GM18870 (cell line): ENCODE data around the gene RSAD1.

Experiments
- ATAC-seq: cut with Tn5 transposase; IDR thresholded peaks from one replicate; pipeline ENCODE4 v1.9.1; 2021; ENCODE audit warnings: moderate library complexity; ENCODE audit not compliant: unreplicated experiment

The RSAD1 gene

GRCh38 chr17:50457621-50458020 is 21.0 kb upstream of the RSAD1 start:
- ATAC-seq = no peak

DNA sequence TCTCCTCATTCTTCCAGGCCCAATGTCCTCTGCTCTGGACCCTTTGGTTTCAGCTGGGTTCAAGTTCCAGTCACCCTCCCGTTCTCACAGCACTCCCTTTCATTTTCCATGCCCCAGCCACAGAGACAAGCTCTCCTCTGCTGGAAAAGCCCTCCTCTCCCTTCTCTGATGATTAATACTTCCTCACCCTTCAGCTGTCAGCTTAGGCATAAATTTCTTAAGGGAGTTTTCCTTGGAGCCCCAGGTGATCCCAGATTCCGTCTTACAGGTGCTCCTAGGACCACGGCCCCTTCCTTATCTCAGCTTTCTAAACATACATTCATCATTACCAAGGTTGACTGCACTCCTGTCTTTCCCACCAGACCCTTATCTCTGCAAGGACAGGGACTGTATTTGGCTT is 20.4 kb upstream of the RSAD1 start:
- no peak for ATAC-seq

DNA sequence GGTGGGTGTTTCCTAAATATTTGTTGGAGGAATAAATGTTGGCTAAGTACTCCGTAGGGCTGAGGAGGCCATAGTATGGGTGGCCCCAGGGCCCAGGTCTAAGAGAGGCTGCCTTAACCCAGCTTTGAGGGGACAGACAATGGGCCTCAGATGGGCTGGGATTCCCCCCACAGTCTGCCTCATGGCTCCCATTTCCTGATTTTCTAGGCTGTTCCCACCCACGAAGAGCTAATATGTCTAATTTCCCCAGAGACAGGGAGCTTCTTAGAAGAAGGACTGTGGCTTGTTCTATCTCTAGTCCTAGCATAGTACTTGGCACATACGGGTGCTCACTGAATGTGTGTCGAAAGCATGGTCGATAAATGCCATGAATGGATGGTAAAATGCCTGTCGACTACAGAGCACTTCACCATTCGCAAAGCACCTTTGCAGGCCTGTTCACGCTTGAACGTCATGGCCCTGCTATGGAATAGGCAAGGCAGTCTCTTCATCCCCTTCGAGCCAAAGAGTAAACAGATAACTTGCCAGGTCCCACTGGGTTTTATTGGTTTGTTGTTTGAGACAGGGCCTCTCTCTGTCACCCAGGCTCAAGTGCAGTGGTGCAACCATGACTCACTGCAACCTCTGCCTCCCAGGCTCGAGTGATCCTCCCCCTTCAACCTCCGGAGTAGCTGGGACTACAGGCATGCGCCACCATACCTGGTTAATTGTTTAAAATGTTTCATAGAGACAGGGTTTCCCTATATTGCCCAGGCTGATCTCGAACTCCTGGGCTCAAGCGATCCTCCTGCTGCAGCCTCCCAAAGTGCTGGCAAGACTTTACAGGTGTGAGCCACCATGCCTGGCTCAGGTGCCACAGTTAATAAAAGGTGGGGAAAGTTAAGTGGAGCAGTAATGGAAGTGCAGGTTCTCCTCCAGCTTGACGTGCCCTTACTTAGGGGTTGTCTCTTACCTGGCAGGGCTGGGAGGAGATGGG is 19.7 kb upstream of the RSAD1 start:
- no peak for ATAC-seq

DNA sequence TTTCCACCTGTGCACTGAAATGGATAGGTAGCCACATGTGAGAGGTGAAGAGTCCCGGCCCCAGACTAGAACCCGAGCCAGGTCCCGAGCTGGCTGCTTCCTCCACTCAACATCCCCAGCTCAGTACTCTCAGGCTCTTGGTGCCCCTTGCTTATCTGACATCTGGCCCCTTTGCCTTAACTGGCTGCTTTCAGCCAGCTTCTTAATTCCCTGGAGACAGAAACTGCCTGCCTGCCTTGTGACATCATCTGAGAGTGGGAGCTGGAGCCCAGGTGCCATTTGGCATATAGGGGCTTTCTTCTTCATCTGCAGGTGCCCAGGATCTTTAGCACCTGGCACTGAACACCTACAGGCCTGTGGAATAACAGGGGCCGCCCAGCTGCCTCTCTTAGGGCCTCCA is 18.9 kb upstream of the RSAD1 start:
- ATAC-seq = no peak

DNA sequence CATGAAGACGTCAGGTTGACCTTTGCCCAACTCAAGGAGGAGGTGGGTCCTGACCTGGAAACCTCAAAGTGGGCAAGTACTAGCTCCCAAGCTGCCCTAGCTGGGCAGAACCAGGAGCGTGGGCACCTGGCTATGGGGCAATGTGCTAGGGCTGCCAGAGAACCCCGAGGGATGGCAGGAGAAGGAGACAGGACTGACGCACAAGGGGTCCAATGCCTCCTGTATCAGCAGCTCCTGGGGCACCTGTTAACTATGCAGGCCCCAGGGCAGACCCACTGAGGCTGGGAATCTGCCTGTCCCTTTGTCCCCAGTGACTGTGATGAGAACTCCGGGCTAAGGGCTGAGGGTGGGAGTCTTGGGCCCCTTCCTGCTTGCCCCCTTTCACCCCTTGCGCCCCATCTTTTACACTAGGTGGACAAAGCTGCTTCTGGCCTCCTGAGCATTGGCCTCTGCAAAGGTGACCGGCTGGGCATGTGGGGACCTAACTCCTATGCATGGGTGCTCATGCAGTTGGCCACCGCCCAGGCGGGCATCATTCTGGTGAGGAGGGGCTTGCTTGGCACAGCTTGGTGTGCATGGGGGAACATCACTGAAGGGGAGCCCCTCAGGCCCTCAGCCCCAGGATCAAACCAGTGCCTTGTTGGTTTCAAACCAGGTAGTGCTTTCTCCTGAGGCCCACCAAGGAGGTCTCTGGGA is 17.7 kb upstream of the RSAD1 start:
- no peak for ATAC-seq

DNA sequence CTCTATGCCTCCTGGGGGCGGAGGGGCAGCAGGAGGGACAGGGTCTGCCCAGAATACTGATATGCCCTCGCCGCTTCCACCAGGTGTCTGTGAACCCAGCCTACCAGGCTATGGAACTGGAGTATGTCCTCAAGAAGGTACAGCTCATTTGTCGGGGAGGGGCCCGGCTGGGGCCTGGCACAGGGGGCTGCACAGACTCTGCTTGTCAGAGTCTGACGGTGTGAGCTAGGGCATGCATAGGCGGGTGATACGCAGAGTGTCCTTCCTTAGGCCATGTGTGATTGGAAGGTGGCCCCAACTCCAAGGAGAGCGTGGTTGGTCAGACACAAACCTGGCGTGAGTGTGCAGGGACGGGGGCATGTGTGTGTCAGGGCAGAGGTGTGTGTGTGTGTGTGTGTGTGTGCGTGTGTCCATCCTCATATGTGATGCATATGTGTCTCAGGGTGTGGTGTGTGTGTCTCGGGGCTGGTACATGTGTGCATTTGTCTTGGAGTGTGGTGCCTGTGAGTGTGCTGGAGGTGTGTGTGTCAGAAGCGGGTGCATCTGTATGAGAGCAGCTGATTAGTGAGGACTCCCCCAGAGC is 17.0 kb upstream of the RSAD1 start:
- ATAC-seq = no peak

- ATAC-seq = no peak
Observed at GRCh38 chr17:50462446-50462845, 16.2 kb upstream of the RSAD1 start.

GRCh38 chr17:50464121-50464520 is 14.5 kb upstream of the RSAD1 start:
- no peak for ATAC-seq

GRCh38 chr17:50464736-50465135 is 13.9 kb upstream of the RSAD1 start:
- ATAC-seq = no peak

DNA sequence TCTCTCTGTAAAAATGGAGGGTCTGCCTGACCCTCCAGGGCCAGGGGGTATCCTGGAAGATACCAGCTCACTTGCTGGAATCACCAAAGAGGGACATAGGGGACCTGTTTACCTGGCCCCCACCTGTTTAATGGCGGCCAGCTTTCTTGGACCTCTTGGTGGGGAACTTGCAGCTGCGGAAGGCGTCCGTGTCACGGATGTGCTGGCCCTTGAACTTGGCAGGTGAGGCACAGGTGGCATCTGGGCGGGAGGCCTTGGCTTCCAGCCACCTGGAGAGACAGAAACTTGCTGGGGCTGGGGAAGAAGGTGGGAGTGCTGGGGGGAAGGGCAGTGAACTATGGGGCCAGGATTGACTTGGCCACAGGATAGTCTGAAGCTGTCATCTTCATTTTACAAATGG is 13.5 kb upstream of the RSAD1 start:
- ATAC-seq = no peak

DNA sequence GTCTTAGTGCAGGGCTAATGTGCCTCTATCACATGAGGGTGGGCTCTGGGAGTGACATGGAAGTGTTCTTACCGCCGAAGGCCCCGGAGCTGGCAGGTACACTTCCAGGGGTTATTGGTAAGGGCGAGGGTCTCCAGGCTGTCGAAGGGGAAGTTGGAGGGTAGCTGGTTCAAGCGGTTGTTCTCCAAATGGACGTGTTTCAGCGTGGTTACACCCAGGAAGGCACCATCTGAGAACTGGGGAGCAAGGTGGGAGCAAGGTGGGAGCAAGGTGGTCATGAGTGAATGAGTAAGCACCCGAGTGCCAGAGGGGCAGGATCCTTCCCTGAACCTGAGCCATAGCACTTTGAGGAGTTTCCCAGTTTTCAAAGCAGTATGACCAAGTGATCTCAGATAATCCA is 13.0 kb upstream of the RSAD1 start:
- ATAC-seq = no peak

DNA sequence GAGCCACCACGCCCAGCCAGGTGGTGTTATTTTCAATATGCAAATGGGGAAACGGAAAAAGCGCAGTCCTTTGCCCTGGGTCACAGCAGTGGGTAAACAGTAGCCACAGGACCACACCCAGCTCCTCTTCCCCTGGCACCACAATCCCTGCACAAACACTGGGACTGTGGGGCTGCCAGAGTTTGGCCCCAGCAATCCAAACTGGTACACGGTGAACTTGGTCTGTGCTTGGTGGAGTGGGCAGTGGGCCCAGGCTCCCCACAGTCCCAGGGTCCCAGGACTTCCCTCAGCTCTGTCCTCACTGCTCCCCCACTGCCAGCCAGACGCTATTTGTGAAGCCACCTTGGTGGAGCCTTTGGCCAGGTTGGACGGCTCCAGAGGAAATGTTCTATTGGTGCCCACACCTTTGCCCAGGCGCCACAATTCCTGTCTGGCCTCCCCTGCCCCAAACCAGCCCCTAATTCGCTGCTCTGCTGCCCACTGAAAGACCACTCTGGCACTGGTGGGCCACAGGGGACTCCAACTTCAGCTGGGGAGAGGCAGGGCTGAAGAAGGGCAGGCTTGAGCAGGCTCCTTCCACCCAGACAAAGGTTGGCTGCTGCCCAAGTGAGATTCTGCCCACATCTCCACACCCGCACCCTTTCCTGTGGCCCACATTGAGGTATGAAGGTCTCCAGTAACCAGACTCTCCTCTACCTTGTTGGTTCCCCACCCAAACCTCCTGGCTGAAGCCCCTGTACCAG is 12.1 kb upstream of the RSAD1 start:
- no peak for ATAC-seq

DNA sequence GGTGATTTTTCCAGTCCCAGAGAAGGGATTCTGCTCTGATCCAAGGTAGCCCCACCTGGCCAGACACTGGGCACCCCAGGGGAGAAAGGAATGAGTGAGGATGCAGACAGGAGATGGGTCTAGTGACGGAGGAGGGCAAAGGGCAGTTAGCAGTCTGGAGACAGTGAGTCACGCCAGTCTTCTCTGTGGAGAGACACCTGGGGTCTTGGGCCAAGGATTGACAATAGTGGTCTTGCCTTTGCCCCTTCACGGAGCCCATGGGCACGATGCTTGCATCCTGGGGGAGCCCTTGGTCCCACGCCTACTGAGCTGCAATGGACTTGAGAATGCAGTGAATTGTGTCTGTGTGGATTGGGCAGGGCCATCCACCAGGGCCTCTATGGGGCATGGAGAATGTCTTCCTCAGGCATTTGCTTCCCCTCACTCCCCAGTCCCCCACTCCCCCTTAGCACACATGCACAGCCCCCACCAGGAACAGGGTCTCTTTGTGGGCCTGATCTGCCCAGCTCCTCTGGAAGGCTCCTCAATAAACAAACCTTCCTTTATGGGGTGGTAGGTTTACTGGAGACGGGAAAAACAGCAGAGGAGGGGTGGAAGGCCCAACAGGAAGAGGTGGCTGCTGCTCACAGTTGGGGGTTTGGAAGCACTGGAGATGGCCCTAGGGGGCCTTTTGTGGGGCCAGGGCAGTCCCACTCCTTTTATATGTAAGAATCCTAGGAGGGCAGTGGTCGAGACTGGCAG is 11.4 kb upstream of the RSAD1 start:
- ATAC-seq = no peak

- ATAC-seq = no peak
Observed at GRCh38 chr17:50467855-50468303, 10.8 kb upstream of the RSAD1 start.

DNA sequence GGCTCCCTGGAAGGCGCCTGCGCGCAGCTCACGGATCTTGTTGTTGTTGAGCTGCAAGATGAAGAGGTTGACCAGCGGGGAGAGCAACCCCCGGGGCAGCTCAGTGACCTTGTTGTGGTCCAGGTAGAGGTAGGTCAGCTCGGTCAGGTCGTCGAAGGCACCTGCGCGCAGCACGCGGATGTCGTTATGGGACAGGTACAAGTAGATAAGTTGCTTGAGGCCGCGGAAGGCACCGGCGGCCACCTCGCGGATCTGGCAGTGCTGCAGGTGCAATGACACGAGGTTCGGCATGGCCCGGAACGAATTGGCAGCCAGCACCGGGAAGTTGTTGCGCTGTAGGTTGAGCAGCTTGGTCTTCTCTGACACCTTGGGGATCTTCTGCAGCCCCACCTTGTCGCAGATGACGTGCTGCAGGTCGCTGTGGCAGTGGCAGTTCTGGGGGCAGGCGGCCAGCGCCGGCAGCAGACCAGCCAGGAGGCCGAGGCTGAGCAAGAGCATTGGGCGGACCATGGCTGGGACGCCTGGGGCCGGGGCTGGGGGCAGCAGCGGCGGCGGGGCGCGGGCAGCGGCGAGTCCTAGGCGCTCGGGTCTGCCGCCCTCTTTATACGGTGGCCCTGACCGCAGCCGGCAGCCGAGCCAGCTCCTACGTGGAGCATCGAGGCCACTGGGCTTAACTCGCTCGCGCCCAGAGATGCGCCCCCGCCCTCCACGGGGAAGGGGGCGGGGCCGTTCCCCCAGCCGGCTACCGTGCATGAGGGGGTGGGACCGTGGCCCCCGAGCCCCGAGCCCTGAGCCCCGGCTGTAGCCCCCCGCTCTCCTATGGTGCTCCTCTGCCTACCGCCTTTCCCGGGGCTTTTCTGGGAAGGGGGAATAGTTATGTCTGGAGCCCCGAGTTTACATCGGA is 10.1 kb upstream of the RSAD1 start, which contains the start of gene CHAD:
Gene CHAD, minus strand, starts transcription at position 577 of the 904 bp plus-strand sequence. Its CDS starts 67 bp downstream, at position 510.
- ATAC-seq = no peak

GRCh38 chr17:50469208-50469605 is 9.5 kb upstream of the RSAD1 start:
- ATAC-seq = no peak

DNA sequence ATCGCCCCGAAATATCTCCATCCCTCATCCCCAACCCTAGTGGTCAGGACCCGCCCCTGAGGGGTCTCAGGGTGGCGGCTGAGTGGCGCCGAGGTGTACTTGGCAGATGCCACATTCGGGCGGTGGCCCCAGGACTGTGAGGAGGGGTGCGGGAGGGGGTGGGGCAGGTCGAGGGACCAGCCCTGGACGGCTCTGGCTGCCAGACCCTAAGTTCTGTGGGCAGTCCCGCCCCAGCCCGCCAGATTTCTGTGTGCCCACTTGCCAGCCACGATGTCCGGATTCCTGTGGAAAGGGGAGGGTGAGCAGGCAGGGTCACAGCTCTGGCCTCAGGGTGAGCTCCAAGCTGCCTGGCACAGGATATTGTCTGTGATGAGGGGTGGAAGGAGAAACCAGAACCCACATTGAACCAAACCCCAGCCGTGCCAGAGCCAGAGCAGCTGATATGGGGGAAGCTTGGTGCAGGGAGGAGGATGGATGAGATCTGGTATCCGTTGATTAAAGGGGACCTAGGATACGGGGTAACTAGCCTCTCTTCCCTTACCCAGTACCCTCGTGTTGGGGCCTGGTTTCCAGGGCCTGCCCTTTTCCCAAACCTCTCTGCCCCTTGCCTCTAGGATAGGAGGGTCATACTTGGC is 8.9 kb upstream of the RSAD1 start:
- ATAC-seq = no peak

DNA sequence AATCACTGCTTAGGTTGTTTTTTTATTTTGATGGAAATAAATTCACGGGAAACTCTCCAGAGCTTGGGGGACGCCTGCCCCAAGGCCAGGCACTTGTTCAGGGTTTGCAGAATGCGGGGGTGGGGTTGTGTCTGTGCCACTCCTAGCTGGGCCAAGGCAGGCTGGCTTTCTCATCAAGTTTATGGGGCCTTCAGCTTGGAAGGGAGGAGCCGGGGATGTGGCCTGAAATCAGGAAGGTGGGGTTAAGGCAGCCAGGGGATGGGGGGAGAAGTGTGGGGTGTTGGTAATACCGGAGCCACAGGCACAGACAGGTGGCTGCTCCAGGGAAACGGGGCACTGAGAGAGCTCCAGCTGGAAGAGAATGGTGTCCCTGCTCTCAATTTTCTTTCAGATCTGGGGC is 8.2 kb upstream of the RSAD1 start:
- ATAC-seq = no peak
